ENCODE measurements around the gene SHROOM4.

SHROOM4 gene

DNA sequence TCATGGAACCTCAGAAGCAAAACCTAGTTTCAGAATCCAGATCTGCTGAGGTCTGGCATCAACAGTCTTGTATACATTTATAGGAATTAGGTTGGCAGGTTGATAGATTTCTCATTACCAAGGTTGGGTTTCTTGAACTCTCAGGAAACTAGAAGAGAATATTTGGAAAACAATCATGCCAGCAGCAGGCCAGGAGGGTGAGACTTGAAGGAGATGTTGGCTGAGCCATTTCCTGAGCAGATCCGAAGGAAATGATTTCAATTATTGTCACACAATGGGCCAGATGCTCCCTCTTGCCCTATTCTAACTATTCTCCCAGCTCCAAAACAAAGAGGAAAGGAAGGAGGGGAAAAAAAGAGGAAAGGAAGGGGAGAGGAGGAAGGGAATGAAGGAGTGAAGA, 45.2 kb downstream of the SHROOM4 start:
- H3K27ac Mint-ChIP-seq: no peak overlapping the region
- H3K4me3 Mint-ChIP-seq: no peak overlapping the region
- H3K9me3 Mint-ChIP-seq: no peaks in the 10 kb centered on the region
- no peaks in the 10 kb centered on the region for H3K4me1 Mint-ChIP-seq (ENCODE audit: low read depth)
- H3K27me3 Mint-ChIP-seq (ENCODE audit: low read depth): no peaks in the 10 kb centered on the region
- DNase-seq (ENCODE audit: low spot score): no peak
- no peaks in the 10 kb centered on the region for H3K36me3 Mint-ChIP-seq (ENCODE audit: low read depth)

DNA sequence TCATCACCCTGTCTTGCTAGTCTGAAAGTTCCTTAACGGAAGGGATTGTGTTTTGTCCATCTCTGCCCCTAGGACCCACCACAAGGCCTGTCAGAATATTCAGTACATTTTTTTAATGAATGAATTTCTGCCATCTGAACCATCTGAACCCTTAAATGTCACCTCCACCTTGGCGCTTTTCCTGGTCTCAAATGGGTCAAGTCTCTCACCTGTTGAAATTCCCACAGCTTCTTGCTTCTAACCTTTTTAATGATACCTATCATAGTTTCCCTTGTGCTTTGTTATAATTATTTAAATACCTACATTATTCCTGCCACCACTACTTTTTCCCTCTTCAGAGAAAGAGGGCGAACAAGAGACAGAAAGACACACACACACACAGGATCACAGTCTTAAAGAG, 48.0 kb downstream of the SHROOM4 start:
- no peaks in the 10 kb centered on the region for H3K27me3 Mint-ChIP-seq (ENCODE audit: low read depth)
- no peaks in the 10 kb centered on the region for H3K36me3 Mint-ChIP-seq (ENCODE audit: low read depth)
- no peak overlapping the region for H3K4me3 Mint-ChIP-seq
- DNase-seq (ENCODE audit: low spot score): no peak
- H3K9me3 Mint-ChIP-seq: no peaks in the 10 kb centered on the region
- no peaks in the 10 kb centered on the region for H3K4me1 Mint-ChIP-seq (ENCODE audit: low read depth)
- H3K27ac Mint-ChIP-seq: no peak overlapping the region

DNA sequence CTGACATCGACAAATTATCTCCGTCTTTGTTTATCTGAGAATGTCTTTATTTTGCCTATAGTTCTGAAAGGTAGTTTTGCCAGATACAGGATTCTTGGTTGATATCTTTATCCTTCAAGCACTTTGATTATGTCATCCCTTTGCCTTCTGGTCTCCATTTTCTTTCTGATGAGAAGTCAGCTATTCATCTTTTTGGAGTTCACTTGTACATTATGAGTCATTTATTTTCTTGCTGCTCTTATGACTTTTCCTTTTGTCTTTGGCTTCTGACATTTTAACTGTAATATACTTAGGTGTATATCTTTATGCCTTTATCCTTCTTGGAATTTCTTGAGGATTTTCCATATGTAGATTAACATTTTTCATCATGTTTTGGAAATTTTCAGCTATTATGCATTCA, 51.4 kb downstream of the SHROOM4 start:
- Mint-ChIP-seq H3K4me3 (no peak overlapping the region), H3K9me3 (no peaks in the 10 kb centered on the region), H3K36me3 (ENCODE audit: low read depth) (no peaks in the 10 kb centered on the region), H3K4me1 (ENCODE audit: low read depth) (no peaks in the 10 kb centered on the region), H3K27ac (no peak overlapping the region), H3K27me3 (ENCODE audit: low read depth) (no peaks in the 10 kb centered on the region)
- DNase-seq (ENCODE audit: low spot score): no peak

DNA sequence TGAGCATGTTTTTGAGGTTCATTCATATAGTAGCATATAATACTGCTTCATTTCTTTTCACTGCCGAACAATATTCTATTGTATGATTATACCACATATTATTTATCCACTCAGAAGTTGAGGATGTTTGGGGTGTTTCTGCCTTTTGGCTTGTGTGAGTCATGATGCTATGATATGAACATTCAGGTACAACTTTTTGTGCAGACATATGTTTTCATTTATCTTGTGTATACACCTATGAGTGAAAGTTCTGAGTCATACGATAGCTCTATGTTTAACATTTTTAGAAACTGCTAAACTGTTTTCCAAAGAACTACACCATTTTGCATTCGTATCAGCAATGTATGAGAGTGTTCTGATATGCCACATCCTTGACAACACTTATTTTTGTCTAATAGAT, 57.7 kb downstream of the SHROOM4 start:
- H3K4me1 Mint-ChIP-seq (ENCODE audit: low read depth): no peaks in the 10 kb centered on the region
- H3K27me3 Mint-ChIP-seq (ENCODE audit: low read depth): no peaks in the 10 kb centered on the region
- no peaks in the 10 kb centered on the region for H3K36me3 Mint-ChIP-seq (ENCODE audit: low read depth)
- no peak for DNase-seq (ENCODE audit: low spot score)
- H3K9me3 Mint-ChIP-seq: no peaks in the 10 kb centered on the region
- no peak overlapping the region for H3K27ac Mint-ChIP-seq
- no peak overlapping the region for H3K4me3 Mint-ChIP-seq

DNA sequence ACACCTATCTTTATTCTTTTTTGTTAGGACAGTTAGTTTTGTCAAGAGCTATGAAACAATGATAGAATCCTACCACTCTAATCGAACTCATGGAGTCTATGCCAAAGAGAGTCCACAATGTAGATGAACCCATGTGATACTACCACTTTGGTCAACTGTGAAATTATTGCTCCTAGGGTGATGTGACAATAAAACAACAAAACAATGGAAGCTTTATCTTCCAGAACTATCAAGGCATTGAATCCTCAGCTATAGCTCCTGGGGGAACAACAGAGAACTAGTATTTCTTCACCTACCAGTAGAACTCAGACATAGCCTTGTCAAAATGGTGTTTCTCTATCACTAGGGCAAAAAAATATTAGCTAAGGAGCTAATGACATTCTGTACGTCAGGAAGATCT, 62.9 kb downstream of the SHROOM4 start:
- H3K4me1 Mint-ChIP-seq (ENCODE audit: low read depth): no peaks in the 10 kb centered on the region
- no peak overlapping the region for H3K27ac Mint-ChIP-seq
- no peaks in the 10 kb centered on the region for H3K36me3 Mint-ChIP-seq (ENCODE audit: low read depth)
- no peak for DNase-seq (ENCODE audit: low spot score)
- no peak overlapping the region for H3K4me3 Mint-ChIP-seq
- no peaks in the 10 kb centered on the region for H3K9me3 Mint-ChIP-seq
- no peaks in the 10 kb centered on the region for H3K27me3 Mint-ChIP-seq (ENCODE audit: low read depth)

DNA sequence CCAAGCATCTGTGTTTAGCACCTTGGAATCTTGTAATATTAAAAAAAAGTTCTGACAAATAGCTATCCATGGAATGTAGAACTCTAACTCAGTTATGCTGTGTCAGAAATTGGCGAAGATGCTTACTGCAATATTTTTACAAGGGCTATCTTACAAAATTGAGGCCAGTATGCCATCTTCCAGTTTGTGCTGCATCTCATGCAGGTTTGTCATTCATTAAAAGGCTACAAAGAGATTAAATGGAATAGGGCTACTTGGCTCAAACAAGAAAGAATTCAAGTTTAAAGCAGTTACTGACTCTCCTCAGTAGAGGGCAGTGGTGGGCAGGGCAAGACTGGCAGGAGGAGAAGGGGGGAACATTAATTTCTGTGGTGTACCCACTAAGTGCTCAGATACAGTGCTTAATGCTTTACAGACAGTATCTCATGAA, 66.5 kb downstream of the SHROOM4 start:
- Mint-ChIP-seq H3K27ac (no peak overlapping the region), H3K27me3 (ENCODE audit: low read depth) (no peaks in the 10 kb centered on the region), H3K36me3 (ENCODE audit: low read depth) (no peaks in the 10 kb centered on the region), H3K4me3 (no peak overlapping the region), H3K9me3 (no peaks in the 10 kb centered on the region), H3K4me1 (ENCODE audit: low read depth) (no peaks in the 10 kb centered on the region)
- no peak for DNase-seq (ENCODE audit: low spot score)

DNA sequence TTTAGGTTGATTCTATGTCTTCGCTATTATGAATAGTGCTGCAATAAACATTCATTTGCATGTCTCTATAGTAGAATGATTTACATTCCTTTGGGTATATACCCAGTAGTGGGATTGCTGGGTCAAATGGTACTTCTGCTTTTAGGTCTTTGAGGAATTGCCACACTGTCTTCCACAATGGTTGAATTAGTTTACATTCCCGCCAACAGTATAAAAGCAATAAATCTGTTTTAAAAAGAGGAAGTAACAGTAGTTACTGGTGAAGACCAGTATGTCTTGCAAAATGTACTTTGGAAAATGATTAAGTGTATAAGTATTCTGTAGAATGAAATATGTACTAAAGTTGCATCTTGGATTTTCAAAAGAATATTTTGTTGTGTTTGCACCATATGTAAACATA, 77.3 kb downstream of the SHROOM4 start:
- Mint-ChIP-seq H3K27me3 (ENCODE audit: low read depth) (no peaks in the 10 kb centered on the region), H3K27ac (no peak overlapping the region), H3K9me3 (no peaks in the 10 kb centered on the region), H3K4me1 (ENCODE audit: low read depth) (no peaks in the 10 kb centered on the region), H3K36me3 (ENCODE audit: low read depth) (no peaks in the 10 kb centered on the region), H3K4me3 (no peak overlapping the region)
- DNase-seq (ENCODE audit: low spot score): no peak

DNA sequence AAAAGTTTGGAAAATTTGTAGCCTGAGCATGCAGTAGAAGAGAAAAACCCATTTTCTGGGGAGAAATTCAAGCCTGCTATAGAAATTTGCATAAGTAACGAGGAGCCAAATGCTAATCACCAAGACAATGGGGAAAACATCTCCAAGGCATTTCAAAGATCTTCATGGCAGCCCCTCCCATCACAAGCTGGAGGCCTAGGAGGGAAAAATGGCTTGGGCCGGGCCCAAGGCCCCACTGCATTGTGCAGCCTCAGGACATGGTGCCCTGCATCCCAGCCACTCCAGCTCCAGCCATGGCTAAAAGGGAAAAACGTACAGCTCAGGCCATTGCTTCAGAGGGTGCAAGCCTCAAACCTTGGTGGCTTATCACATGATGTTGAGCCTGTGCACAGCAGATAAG, 87.7 kb downstream of the SHROOM4 start:
- no peak overlapping the region for H3K4me3 Mint-ChIP-seq
- no peaks in the 10 kb centered on the region for H3K27me3 Mint-ChIP-seq (ENCODE audit: low read depth)
- H3K36me3 Mint-ChIP-seq (ENCODE audit: low read depth): no peaks in the 10 kb centered on the region
- H3K4me1 Mint-ChIP-seq (ENCODE audit: low read depth): no peaks in the 10 kb centered on the region
- DNase-seq (ENCODE audit: low spot score): no peak
- H3K27ac Mint-ChIP-seq: no peak overlapping the region
- no peaks in the 10 kb centered on the region for H3K9me3 Mint-ChIP-seq

DNA sequence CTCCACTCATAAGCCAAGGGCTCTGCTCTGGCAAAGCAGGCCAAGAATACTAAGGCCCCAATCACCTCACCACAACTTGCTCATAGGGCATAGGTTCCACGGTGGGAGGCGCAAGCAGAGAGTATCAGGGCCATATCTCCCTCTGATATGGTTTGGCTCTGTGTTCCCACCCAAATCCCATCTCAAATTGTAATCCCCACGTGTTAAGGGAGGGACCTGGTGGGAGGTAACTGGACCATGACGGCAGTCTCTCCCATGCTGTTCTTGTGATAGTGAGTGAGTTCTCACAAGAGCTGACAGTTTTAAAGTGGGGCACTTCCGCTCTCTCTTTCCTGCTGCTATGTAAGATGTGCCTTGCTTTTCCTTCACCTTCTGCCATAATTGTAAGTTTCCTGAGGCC, 88.7 kb downstream of the SHROOM4 start:
- Mint-ChIP-seq H3K9me3 (no peaks in the 10 kb centered on the region), H3K27me3 (ENCODE audit: low read depth) (no peaks in the 10 kb centered on the region), H3K4me1 (ENCODE audit: low read depth) (no peaks in the 10 kb centered on the region), H3K27ac (no peak overlapping the region), H3K4me3 (no peak overlapping the region), H3K36me3 (ENCODE audit: low read depth) (no peaks in the 10 kb centered on the region)
- DNase-seq (ENCODE audit: low spot score): no peak

DNA sequence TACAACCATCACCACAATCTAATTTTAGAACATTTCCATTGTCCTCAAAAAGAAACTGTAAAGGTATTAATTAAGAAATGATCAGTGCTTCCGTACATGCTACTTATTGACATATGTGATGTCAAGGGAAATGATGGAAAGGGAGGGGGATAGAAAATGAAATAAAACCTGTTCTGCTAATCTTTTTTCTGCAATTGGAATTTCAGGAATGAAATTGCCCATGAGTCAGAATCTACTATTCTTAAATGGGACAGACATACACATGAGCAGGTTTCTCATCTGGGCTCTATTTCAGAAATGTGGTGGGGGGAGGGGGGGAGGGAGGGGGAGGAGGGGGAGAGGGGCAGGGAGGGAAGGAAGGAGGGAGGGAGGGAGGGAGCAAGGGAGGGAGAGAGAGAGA, 91.0 kb downstream of the SHROOM4 start:
- no peaks in the 10 kb centered on the region for H3K36me3 Mint-ChIP-seq (ENCODE audit: low read depth)
- H3K9me3 Mint-ChIP-seq: no peaks in the 10 kb centered on the region
- H3K4me1 Mint-ChIP-seq (ENCODE audit: low read depth): no peaks in the 10 kb centered on the region
- H3K4me3 Mint-ChIP-seq: no peak overlapping the region
- no peak for DNase-seq (ENCODE audit: low spot score)
- H3K27ac Mint-ChIP-seq: no peak overlapping the region
- H3K27me3 Mint-ChIP-seq (ENCODE audit: low read depth): no peaks in the 10 kb centered on the region

DNA sequence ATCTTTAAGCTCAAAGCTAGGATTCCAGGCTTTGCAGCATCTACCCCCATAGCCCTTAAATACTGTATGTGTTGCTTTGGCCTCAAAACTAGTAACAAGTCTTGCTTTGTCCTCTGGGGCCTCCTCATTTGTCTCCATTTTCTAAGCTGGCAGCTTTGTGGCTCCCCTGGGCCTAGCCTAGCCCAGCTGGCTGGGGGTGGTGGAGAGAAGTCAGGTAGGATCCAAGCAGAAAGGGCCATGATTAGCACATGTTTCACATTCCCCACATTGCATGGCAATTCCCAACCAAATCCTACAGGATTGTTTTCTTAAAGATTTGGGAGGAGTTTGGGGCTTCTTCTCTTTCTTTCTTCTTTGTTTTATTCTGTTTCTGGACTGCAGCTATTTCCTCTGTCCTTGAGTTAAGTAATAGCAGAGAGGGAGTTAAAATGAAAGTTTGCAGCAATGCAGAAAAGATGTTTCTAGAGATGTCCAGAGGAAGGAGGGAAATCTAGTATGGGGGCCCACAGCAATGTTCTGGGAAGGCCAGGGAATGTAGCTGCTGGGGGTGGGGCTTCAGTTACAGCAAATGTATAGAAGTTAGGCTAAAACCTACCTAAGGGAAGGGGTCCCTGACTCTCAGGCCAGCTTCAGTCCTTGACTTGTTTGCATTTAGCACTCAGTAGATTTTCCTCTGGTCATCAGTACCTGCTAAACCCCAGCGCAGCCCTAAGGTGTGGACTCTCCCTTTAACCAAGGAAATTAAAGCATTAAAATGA, 92.1 kb downstream of the SHROOM4 start:
- Mint-ChIP-seq H3K4me3 (no peak overlapping the region), H3K4me1 (ENCODE audit: low read depth) (no peaks in the 10 kb centered on the region), H3K36me3 (ENCODE audit: low read depth) (no peaks in the 10 kb centered on the region), H3K27me3 (ENCODE audit: low read depth) (no peaks in the 10 kb centered on the region), H3K9me3 (no peaks in the 10 kb centered on the region), H3K27ac (no peak overlapping the region)
- DNase-seq (ENCODE audit: low spot score): no peak

DNA sequence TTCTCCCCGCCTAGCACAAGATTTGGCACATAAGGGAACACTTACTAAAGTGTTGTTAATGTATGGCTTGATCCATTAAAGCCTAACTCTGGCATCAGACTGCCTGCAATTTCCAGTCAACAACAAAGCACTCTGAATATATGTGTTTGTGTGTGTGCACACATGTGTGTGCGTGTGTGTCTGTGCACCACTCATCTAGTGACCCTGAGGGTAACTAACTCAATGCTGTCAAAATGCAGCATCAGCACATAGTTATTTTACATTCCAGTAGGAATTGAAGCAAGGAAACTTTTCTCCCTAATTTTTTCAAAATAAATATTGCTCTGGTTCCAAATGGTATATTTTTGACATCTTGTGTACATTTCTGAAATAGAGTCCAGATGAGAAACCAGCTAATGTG, 94.4 kb downstream of the SHROOM4 start:
- no peaks in the 10 kb centered on the region for H3K9me3 Mint-ChIP-seq
- no peaks in the 10 kb centered on the region for H3K36me3 Mint-ChIP-seq (ENCODE audit: low read depth)
- no peak for DNase-seq (ENCODE audit: low spot score)
- H3K4me1 Mint-ChIP-seq (ENCODE audit: low read depth): no peaks in the 10 kb centered on the region
- no peak overlapping the region for H3K27ac Mint-ChIP-seq
- H3K27me3 Mint-ChIP-seq (ENCODE audit: low read depth): no peaks in the 10 kb centered on the region
- no peak overlapping the region for H3K4me3 Mint-ChIP-seq

DNA sequence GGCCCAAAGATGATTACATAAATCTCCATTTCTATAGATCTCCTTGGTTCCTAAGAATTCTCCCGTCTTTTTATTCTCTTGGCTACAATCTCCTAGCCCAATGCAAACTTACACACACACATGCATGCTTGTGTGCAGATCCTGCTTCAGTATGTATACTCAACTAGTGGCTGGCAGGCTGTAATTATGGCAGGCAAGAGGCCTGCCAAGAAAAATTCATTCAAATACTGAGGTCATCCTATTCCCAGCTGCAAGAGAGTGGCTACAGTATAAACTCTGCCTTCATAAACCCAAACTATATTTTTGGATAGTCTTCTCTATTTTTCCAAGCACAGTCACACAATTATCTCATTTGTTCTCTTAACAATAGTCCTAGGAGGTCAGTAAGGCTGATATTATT, 95.2 kb downstream of the SHROOM4 start:
- Mint-ChIP-seq H3K27ac (no peak overlapping the region), H3K27me3 (ENCODE audit: low read depth) (no peaks in the 10 kb centered on the region), H3K4me1 (ENCODE audit: low read depth) (no peaks in the 10 kb centered on the region), H3K36me3 (ENCODE audit: low read depth) (no peaks in the 10 kb centered on the region), H3K4me3 (no peak overlapping the region), H3K9me3 (no peaks in the 10 kb centered on the region)
- DNase-seq (ENCODE audit: low spot score): no peak

DNA sequence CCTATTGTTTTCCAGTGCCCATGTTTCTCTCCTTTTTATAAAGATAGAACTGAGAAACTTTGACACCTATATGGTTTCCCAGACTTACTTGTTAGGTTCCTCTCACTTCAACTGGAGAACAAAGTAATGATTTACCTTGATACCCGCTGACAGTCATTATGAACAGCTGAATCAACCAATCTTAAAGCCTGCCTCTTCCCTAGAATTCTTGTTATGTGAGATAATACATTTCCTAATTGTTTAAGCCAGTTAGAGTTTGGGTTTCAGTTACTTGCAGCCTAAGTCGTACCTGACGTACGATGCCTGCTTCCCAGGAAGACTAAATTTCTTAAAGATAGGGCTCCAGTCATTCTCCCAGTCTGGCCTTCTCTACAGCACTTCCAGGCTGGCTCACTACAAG, 97.3 kb downstream of the SHROOM4 start:
- Mint-ChIP-seq H3K4me3 (no peak overlapping the region), H3K4me1 (ENCODE audit: low read depth) (no peaks in the 10 kb centered on the region), H3K9me3 (no peaks in the 10 kb centered on the region), H3K27me3 (ENCODE audit: low read depth) (no peaks in the 10 kb centered on the region), H3K27ac (no peak overlapping the region), H3K36me3 (ENCODE audit: low read depth) (no peaks in the 10 kb centered on the region)
- no peak for DNase-seq (ENCODE audit: low spot score)

DNA sequence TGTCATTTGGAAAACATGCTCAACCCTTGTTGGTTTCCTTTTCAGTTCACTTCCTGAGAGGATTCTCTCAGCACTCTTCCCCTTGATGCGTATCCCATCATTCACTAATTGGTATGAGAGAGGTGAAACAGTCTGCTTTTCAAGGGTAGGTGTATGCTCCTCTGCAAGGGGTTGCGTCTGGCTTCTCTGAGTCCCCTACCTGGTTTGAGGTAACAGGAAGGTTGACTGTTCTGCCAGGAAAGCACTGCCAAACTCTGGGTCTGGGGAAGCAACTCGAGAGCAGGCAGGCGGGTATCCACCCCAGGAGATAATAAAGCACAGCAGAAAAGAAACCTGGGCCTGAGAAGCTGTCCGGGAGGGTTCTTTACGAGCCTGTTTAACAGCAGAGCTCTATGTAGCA, 101.2 kb downstream of the SHROOM4 start:
- no peak overlapping the region for H3K27ac Mint-ChIP-seq
- no peak for DNase-seq (ENCODE audit: low spot score)
- no peaks in the 10 kb centered on the region for H3K36me3 Mint-ChIP-seq (ENCODE audit: low read depth)
- H3K4me3 Mint-ChIP-seq: no peak overlapping the region
- H3K27me3 Mint-ChIP-seq (ENCODE audit: low read depth): no peaks in the 10 kb centered on the region
- H3K9me3 Mint-ChIP-seq: no peaks in the 10 kb centered on the region
- H3K4me1 Mint-ChIP-seq (ENCODE audit: low read depth): no peaks in the 10 kb centered on the region
